HG02678 (cell line): ENCODE results near the gene ACAP3.
A peak's percentile ranks its signal among the peaks of the same experiment; 100 is the strongest.

Experiments
- ATAC-seq: cut with Tn5 transposase; IDR thresholded peaks from one replicate; pipeline ENCODE4 v1.9.1; 2021; ENCODE audit warnings: mild to moderate bottlenecking, moderate library complexity; ENCODE audit not compliant: unreplicated experiment

Gene ACAP3

DNA sequence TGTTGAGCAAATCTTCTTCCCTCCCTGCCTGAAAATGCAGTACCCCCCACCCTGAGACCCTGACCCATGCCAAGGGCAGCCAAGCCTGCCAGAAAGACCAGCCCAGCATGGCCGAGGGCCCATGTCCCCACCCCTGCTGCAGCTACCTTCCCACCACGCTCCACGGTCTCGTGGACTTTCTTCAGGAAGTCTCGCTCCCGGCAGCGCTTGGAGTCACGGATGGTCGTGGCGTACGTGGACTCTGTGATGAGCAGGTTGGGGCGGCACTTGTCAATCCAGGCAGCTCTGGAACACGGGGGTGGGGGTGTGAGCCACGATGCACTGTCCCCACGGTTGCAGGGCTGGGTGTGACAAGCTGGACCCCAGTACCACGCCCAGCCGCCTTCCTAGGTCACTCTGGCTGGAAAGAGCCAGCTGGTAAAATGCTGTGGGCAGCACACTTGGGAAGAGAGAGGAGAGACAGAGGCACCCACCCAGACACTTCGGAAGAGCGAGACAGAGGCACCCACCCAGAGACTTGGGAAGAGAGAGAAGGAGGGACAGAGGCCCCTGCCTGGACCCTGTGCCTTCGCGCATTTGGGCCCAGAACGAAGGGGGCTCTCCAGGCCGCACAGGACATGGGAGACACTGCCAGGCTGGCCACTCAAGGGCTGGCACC, 7.1 kb upstream of the ACAP3 start:
- no peak for ATAC-seq

DNA sequence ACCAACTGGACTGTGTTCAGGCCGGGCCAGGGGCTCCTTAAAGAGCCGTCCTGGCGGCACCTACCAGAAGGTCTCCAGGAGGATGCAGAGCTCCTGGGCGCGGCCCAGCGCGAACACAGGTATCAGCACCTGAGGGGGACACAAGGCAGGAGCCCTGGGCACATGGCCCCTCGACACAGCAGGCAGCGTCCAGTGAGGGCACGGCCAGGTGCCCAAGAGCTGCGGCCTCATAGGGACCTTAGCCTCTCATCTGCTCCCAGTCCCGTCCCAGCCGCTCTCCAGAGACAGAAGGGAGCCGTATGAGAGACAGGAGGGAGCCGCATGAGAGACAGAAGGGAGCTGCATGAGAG, 6.5 kb upstream of the ACAP3 start:
- ATAC-seq = no peak

DNA sequence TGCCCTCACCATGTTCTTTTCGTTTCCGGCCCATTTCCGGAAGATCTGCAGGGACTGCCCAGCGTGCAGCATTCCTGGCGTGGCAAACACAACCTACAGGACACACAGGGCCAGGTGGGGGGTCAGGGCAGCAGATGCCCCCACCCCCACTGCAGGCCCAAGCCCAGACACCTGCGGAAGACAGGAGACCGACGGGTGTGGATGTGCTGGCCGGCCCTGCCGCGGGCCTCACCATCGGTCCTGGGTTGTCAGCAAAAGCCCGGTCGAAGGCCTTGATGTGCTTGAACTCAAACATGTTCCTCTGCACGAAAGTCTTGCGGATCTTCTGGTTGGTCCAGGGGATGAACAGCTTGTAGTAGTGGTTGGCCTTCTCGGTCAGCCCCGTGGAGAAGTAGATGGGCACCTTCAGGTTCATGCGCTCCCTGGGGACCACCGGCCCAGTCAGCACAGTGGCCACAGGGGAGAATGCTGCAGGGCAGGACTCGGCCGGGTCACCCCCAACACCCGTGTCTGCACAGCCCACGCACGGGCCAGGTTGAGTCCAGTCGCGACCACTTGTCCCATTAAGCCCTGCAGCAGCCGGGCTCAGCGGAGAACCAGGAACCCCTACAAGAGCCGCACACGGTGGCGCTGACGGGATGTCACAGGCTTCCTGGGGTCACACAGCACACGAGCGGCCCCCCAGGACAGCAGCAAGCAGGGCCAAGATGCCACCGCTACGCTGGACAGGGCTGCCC, 5.9 kb upstream of the ACAP3 start:
- no peak for ATAC-seq

DNA sequence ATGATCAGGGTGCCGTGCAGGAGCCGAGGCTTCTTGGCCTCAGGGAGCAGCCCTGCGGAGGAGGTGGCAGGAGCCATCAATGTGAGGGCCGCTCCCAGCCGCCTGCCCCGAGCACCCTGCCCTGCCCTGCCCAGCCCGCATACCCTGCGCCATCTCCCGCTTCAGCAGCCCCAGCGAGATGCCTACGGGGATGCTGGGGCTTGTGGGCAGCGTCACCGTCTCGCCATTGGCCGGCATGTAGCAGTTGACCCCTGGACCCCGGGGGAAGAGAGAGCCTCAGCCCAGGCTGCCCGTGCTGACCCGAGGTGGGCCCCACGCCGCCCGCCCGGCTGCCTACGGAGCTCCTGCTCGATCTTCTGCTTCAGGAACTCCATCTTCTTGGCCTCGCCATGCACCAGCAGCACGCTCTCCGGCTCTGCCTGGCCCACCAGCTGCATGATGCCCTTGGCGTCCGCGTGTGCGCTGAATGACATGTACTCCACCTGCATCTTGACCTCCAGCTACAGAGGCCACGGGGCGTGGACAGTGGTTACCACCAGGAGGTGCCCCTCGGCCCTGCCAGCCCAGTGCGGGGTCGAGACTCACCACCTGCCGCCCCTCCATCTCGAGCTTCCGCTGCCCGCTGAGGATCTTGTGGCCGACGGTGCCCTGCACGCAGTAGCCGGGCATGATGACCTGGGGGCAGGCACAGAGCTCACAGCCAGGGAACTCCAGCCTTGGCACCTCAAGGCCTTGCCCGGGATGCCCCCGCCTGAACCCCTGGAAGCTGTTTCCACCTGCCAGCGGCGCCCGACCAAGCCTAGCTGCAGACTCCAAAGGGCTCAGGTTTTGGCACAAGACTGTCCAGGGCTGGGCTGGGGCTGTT, 5.0 kb upstream of the ACAP3 start:
- no peak for ATAC-seq

DNA sequence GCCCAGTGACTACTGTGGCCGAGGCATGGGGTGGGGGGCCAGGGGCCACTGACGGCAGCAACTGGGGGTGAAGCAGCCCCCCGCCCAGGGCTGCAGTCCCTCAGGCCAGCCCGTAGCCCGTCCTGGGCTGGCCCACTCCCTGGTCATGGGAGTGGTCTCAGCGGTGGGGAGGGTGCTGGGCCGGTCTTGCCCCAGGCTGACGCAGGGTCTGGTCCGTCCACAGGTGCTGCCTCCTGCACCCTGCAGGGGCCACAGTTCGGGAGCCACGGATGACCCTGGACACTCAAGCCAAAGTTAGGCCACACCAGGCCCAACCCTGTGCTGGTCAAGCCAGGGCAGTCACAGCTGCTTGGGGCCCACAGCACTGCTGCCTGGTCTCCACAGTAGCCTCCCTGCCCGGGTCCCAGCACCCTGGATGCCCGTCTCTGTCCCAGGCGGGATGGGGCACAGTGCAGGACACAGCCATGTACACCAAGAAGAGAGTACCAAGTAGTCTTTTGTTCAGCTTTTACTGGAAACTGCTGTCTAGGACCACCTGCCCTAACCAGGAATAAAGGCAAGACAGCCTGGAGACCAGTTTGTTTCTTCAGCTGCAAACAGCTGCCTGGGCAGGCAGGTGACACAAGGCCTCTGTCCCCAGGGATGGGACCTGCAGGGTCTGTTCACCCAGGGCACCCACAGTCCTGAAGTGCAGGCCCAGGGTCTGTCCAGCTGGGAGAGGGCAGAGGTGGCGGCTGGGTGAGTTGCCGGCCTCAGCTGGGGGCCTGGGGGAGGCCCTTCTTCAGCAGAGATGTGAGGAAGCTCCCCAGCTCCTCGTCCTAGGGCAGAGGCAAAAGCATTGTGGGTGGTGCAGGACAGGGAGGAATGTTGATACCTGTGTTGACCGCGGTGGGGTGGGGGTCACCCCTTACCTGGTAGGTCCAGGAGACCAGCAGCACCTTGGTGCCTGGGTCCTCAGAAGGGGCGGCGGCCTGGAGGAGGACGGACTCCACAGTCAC, 3.7 kb upstream of the ACAP3 start:
- ATAC-seq = no peak

DNA sequence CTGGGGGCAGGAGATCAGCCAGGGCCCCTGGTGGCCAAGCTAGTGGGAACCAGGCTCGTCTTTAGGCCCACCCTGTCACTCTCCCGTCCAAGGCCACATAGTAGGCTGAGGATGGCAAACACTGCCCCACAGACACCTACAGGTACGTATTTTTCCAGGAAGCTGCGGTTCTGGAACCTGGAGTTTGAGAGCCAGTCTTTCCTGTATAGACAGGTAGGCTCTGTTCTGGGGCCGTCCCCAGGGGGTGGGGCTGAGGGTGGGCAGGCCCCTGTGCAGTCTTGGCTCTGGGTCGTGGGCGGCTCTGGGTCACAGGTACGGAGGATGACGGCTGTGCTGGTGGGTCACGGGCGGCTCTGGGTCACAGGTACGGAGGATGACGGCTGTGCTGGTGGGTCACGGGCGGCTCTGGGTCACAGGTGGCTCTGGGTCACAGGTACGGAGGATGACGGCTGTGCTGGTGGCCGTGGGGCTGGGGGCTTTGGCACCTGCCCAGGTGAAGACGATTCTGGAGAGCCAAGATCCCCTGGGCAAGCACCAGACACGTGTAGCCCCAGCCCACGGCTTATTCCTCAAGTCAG, 2.8 kb upstream of the ACAP3 start:
- no peak for ATAC-seq

DNA sequence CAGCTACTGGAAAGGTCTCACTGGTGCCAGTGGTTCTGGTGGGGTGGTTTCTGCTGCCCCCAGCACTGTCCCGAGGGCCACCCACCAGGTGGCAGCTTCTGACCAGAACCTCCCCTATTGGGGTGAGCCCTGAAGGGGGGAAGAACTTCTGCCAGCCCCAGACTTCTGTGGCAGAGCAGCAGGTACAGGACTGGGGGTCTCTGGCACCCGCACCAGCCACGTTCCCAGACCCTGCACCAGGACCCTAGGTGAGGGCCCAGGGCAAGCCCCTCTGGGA, 2.3 kb upstream of the ACAP3 start:
- no peak for ATAC-seq

DNA sequence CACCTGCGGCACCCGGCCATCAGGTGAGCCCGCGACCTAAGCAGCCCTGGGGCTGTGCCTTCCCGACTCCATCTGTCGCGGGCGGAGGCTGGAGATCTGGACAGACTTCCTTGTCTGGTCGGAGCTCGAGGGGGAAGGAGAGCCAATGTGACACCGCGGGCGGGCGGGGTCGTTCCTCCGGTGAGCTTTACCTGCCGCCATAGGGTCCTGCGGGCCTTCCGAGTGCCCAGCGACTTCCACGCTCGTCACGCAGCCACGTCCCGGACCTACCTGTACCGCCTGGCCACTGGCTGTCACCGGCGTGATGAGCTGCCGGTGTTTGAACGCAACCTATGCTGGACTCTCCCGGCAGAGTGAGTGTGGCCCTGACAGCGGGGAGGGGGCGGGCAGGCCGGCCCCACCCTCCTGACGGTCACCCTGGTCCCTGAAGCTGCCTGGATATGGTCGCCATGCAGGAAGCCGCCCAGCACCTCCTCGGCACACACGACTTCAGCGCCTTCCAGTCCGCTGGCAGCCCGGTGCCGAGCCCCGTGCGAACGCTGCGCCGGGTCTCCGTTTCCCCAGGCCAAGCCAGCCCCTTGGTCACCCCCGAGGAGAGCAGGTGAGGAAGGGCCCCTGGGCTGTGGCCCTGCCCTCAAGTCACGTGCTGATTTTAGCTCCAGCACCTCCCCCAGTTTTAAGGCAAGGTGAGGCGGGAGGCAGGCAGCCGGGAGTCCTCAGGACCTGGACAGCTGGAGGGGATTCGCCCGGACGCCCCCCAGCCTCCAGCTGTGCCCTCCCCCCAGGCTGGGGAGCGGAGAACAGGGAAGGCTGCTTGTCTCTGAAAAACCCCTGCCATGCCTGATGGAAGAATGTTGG, 1.8 kb upstream of the ACAP3 start:
- ATAC-seq = no peak

DNA sequence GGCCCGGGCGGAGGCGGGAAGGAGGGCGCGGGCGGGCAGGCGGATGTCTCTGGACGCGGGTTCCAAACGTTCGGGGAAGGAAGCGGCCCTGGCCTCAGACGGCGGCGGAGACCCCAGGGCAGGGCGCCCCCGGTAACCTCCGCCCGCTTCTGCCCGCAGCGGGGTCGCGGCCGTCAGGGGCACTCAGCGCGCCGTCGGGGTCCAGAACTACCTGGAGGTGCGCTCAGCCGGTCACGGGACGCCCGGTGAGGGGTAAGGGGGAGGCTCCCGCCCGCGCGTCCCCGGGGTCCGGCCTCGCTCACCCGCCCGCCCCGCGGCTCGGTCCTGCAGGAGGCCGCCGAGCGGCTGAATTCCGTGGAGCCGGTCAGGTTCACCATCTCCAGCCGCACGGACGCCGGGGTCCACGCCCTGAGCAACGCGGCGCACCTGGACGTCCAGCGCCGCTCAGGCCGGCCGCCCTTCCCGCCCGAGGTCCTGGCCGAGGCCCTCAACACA, 1.1 kb upstream of the ACAP3 start:
- ATAC-seq = peak; percentile 1

DNA sequence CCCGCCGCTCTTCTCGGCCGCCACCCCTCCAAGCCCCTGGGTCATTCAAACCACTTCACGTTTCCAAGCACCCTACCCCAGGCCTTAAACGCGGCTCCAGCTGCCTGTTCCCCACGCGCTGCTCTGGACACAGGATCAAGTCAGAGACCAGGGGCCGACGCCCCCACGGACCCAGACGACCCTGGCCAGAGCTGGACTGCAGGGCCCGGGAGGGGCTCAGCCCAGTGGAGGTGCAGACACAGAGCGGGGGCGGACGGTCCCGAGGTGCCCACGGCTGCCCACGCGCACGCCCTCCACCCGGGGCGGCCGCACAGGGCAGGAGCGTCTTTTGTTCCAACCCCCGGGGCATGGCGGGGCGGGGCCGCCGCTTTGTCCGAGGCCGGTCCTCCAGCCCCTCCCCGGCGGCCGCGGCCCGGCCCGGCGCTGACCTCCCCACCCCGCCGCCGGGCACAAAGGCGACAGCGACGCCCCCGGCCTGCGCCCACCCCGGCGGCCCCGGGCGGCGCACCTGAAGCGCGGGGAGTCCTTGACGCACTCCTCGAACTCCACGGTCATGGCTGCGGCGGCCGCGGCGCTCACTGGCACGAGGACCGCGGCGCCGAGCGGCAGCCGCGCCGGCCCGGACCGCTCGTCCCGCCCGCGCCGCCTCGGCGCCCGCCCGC, 338 bp downstream of the ACAP3 start:
- ATAC-seq = peak; percentile 7

DNA sequence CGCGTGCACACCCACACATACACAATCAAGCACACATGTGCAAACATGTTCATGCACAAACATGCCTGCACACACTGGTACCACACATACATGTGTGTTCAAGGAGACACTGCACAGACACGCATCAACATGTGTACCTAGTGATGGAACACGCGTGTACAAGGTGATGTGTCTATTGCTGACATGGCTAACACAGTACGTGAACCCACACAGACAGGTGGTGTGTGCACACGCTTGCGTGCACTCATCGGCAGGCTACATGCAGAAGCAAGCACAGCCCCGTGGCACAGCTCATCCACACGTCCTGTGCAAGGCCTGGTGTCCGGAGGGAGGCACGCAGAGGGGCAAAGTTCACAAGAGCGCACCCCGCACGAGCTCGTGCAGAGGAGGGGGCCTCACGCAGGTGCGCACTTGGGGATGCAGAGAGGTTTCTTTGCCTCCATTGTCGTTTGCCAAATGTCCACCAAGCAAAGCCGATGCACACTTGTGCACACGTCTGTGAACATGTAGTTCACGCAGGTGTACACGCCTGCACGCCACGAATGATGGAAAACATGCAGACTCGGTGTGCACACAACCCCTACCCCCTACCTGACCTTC, 969 bp downstream of the ACAP3 start:
- ATAC-seq = no peak

DNA sequence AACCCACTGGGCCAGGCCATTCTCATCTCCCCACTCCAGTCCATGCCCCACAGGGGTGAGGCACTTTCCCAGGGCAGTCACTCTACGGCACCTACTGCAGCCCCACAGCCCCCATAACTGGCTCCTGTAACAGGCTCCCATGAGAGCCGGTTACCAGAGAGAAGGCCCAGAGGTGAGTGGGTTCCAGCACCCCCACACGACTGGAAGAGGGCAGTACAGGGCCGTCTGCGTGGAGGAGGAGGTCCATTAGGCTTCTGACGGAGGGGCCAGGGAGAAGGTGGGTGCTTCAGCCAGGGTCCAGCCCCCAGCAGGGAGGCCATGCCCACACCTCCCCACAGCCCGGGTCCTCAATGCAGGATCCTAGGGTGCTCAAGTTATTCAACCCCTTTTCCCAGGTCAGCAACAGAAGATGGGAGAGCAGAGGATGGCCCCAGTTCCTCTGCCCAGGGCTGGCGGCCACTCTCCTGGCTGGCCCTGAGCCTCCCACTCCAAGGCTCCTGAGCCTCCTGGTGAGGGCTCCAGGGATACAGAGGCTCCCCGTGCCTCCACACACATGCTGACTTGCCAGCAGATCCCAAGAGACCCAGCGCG, 1.6 kb downstream of the ACAP3 start:
- no peak for ATAC-seq

DNA sequence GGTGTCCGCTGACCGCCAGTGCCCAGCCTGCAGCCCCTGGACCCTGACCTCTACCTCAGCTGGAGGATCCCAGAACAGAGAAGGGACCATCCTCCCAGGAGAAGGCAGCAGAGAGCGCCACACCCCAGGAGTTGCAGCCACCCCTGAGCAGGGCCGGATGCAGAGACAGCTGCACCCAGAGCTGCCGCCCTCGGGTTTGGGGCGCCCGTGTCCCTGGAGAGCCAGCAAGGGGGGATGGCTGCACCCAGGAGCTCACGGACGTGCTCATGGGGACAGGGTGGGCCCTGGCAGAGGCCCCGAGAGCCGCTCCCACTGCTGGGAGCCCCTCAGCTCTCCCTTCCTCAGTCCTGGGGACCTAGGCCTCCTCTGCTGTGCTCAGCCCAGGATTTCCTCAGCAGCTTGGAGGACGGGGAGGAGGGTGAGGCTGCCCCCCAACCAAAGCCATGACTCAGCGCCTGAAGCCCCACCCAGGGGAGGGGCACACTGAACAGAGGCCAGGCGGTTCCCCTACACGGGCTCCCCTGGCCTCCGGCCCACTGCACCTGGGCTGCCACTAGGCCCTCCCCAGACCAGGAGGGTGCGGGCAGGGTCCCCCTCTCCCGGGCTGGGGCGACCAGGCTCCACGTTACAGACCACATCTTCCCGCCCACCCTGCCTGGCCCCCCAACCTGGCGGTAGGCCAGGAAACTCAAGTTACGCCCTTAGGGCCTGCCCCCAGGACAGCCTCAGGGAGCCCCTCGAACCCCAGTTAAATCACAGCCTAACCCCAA, 2.2 kb downstream of the ACAP3 start:
- no peak for ATAC-seq

DNA sequence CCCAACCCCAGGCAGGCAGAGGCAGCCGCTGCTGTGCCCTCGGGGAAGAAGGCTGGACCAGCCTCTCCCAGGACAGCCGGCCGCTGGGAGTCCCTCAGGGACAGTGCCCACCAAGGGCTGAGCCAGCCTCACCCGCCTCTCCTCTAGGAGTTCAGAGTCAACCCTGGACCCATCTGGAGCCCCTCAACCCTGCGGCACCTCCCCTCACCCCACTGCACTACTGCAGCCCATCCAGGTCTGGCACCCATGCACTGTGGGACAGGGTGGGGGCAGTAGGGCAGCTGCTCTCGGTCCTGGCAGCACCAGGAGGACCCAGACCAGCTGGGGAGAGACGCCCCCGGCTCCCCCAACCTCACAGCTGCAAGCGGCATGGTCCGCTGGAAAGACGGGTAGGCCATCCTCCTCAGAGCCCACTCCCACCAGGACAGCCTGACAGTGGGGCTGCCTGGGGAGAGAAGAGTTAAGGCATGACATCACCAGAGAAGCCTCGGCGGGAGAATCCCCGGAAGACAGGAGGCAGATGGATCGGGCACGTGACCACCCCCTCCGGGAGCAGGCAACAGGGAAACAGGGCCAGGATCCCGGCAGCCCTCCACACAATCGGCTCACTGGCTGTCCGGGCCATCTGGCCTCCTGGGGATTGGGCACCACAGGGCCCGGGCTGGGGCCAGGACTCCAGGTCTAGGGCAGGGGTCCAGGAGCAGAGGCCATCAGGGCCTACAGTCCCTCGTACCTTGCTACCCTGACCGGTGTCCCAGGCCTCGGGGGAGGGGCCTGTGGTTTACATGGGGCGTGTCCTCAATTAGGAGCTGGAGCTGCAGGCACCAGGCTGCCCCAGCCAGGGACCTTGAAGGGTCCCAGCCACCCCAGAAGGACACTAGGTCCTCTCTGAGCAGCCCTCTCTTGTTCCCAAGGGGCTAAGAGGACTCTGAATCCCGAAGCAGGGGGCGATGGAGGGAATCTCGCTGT, 3.1 kb downstream of the ACAP3 start:
- ATAC-seq = no peak

DNA sequence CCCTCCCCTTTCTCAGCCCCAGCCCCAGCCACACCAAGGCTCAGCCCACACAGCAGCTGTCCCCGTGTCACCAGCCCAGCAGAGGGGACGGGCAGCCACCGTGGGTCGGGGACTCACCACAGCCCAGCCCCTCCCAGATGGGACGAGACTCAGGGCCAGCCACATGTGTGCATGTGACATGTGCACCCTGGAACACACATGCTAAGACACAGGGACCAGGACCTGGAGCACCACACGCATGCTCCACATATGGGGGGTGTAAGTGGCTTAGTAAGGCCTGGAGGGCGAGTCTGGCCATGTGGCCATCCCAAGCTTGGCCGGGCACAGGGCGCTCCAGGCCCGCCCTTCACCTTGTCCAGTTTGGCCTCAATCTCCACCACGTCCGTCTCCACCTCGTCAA, 4.0 kb downstream of the ACAP3 start:
- no peak for ATAC-seq

DNA sequence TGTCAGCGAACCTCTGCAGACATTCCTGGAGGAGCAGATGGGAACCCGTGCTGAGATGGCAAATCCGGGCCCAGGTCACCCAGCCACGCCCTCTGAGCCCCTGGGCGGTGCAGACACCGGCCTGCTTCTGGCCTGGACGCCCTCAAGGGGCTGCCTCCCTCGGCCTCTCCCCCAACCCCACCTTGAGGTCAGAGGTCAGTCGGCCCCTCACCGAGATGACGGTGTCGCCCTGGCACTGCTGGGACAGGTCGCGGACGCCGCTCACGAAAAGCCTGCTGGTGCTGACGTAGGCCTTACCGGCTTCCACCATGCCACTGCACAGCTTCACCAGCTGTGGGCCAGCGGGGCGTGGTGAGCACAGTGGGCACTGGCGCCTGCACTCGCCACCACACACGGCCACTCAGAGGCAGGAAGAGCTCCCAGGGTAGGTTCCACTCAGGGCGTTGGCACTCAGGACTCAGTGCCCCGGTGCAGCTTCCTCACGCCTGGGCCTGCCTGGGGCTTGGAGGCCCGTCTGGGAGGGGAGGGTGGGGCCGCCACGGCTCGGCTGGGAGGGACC, 4.7 kb downstream of the ACAP3 start:
- ATAC-seq = no peak
